ENCODE results near the gene BEX2.

- no peak for TF ChIP-seq EP300 (IDR thresholded peaks at IDR 0.05)
- no peak for TF ChIP-seq CTCF (IDR thresholded peaks at IDR 0.05)
These were observed 36.5 kb downstream of the BEX2 start for GRCh38 chrX:103274284-103274683.

All from stomach (tissue), 4 donors.